PC-3 (cell line): ENCODE data around the gene RAPGEF4. TPM values are rescaled to one million over a fixed set of nuclear protein-coding genes. Genes with fewer than 3 reads are reported as not detected.

Experiments used
- ATAC-seq: fragments of 200-7000 bp; cut with Tn5 transposase; 2 replicates; pipeline ENCODE4 v1.9.1; 2020; ENCODE audit warnings: mild to moderate bottlenecking, moderate library complexity
- BruUV-seq: library from RNA; stranded (reverse); fragments of 400-500 nt; replicated peaks from 2 replicates; lab custom pipeline; 2021; lab: Mats Ljungman, UMichigan
- CTCF ChIA-PET: fragments of 300-600 bp; sonication (Branson Sonifier 250); formaldehyde crosslinking; loops from one replicate; lab custom pipeline; 2022; ENCODE audit warnings: antibody characterized with exemption; lab: Charles Lee
- POLR2A ChIA-PET: fragments of 300-600 bp; sonication (Branson Sonifier 250); formaldehyde crosslinking; loops from one replicate; lab custom pipeline; 2022; ENCODE audit warnings: antibody characterized with exemption; ENCODE audit not compliant: unreplicated experiment; lab: Charles Lee
- DNase-seq: peaks from one replicate; pipeline ENCODE4 v3.0.0-alpha.2; 2015
- H2AFZ ChIP-seq: fragments of 300-600 bp; sonication (generic); 2 replicates; pipeline ENCODE4 v1.6.0; 2016; ENCODE audit warnings: antibody characterized with exemption, low read length
- H3F3A ChIP-seq: fragments of 300-600 bp; sonication (generic); one replicate; pipeline ENCODE4 v1.6.0; 2017; ENCODE audit warnings: antibody characterized with exemption, low read length, control low read depth, mild to moderate bottlenecking; ENCODE audit not compliant: unreplicated experiment
- H3K27ac ChIP-seq: fragments of 300-600 bp; sonication (generic); 2 replicates; pipeline ENCODE4 v1.5.1; 2016; ENCODE audit warnings: mild to moderate bottlenecking, low read length
- H3K27me3 ChIP-seq: fragments of 300-600 bp; sonication (generic); 2 replicates; pipeline ENCODE4 v1.6.1; 2016; ENCODE audit warnings: low read length, mixed read lengths
- H3K36me3 ChIP-seq: fragments of 300-600 bp; sonication (generic); 2 replicates; pipeline ENCODE4 v1.6.1; 2016; ENCODE audit warnings: low read depth, mixed run types, low read length, mixed read lengths
- H3K4me1 ChIP-seq: fragments of 300-600 bp; sonication (generic); 2 replicates; pipeline ENCODE4 v1.5.1; 2016; ENCODE audit warnings: low read length; ENCODE audit not compliant: insufficient read depth
- H3K4me2 ChIP-seq: fragments of 300-600 bp; sonication (generic); 2 replicates; pipeline ENCODE4 v1.6.0; 2016; ENCODE audit warnings: low read length
- H3K4me3 ChIP-seq: fragments of 300-600 bp; sonication (generic); 2 replicates; pipeline ENCODE4 v1.5.1; 2016; ENCODE audit warnings: mild to moderate bottlenecking, low read length, mixed read lengths
- H3K79me2 ChIP-seq: fragments of 300-600 bp; sonication (generic); 2 replicates; pipeline ENCODE4 v1.6.1; 2017; ENCODE audit warnings: low read length, mixed read lengths
- H3K9ac ChIP-seq: fragments of 300-600 bp; sonication (generic); 2 replicates; pipeline ENCODE4 v1.6.0; 2016; ENCODE audit warnings: mild to moderate bottlenecking, low read length
- H3K9me2 ChIP-seq: fragments of 300-600 bp; sonication (generic); replicated peaks from 2 replicates; pipeline ENCODE4 v1.6.1; 2016; ENCODE audit warnings: mixed run types, low read length, mixed read lengths
- H3K9me3 ChIP-seq: fragments of 300-600 bp; sonication (generic); 2 replicates; pipeline ENCODE4 v1.6.1; 2016; ENCODE audit warnings: low read length, mixed read lengths
- H4K20me1 ChIP-seq: fragments of 300-600 bp; sonication (generic); 2 replicates; pipeline ENCODE4 v1.6.1; 2016; ENCODE audit warnings: low read length, mixed read lengths
- EZH2 ChIP-seq: fragments of 300-600 bp; sonication (generic); IDR thresholded peaks from one replicate; pipeline ENCODE4 v1.6.1; 2017; ENCODE audit warnings: antibody characterized with exemption, mild to moderate bottlenecking, low read length; ENCODE audit not compliant: unreplicated experiment
- EZH2phosphoT487 ChIP-seq: fragments of 300-600 bp; sonication (generic); IDR thresholded peaks from 2 replicates; pipeline ENCODE4 v1.6.1; 2018; ENCODE audit warnings: mild to moderate bottlenecking, antibody characterized with exemption, low read length, borderline replicate concordance
- intact Hi-C: fragments of 100-400 bp; cut with micrococcal nuclease; formaldehyde crosslinking; loops from 2 replicates; pipeline ENCODE4 v1.9.0; 2023
- total RNA-seq: library from RNA; depleted of rRNA; stranded (reverse); fragments of >200 nt; gene quantifications from 2 replicates; pipeline ENCODE4 v1.2.3, GENCODE V29; 2014
- TF ChIP-seq, protein P1 (sequence below): fragments of 300-600 bp; sonication (generic); conservative IDR thresholded peaks from 2 replicates; pipeline ENCODE4 v1.5.1; 2017; ENCODE audit warnings: antibody characterized with exemption, low read depth, mild to moderate bottlenecking, low read length

RAPGEF4 gene
- total RNA-seq, 1 experiment from 2014 or later = 0.87 TPM

DNA sequence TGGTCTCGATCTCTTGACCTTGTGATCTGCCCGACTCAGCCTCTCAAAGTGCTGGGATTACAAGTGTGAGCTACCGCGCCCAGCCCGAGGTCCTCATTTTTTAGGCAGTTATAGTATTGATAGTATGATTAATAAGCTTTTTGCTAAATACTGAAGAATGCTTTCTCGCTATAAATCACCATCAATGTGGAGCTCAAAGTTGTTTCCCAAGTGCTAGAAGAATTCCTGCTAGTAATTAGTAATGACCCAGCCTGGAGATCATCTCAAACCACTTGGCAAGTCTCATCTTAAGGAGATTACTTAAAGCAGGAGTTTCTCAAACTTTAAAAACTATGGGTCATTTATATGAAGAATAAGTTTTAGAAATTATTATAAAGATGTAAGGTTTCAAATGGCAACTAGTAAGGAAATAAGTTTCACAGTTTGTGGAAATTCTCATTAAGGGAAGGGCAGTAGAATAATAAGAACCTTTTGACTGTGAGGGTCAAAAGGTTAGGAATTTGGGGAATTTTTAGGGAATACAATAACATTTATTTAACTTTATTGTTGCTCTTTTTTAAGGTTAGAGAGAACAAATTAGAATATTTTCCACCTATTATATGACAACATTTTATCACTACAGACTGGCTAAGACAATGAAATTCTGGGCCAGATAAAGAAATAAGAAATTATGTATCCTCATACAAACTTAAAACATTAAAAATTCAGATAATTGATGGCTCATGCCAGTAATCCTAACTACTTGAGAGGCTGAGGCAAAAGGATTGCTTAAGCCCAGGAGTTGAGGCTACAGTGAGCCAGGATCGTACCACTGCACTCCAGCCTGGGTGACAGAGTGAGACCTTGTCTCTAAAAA is 191.4 kb downstream of the RAPGEF4 start:
- Histone ChIP-seq H3K9ac (no peak overlapping the region), H4K20me1 (no peaks in the 10 kb centered on the region), H3K27me3 (no peaks in the 10 kb centered on the region), H3K9me2 (no peaks in the 10 kb centered on the region), H2AFZ (no peak overlapping the region), H3F3A (no peaks in the 10 kb centered on the region), H3K36me3 (no peaks in the 10 kb centered on the region), H3K27ac (no peak overlapping the region), H3K9me3 (no peaks in the 10 kb centered on the region), H3K4me3 (no peak overlapping the region), H3K79me2 (no peaks in the 10 kb centered on the region), H3K4me2 (no peak overlapping the region), H3K4me1 (peaks cover 21% of the 10 kb centered on the region)
- no TSS peak for BruUV-seq
- CTCF ChIA-PET = interaction anchor here (0.6 kb wide), 1 partner anchor 61 kb away, joined by 5 read pairs; no protein-coding TSS in a partner anchor
- no peak for DNase-seq
- ATAC-seq = no peak
- TF ChIP-seq, protein P1, sequence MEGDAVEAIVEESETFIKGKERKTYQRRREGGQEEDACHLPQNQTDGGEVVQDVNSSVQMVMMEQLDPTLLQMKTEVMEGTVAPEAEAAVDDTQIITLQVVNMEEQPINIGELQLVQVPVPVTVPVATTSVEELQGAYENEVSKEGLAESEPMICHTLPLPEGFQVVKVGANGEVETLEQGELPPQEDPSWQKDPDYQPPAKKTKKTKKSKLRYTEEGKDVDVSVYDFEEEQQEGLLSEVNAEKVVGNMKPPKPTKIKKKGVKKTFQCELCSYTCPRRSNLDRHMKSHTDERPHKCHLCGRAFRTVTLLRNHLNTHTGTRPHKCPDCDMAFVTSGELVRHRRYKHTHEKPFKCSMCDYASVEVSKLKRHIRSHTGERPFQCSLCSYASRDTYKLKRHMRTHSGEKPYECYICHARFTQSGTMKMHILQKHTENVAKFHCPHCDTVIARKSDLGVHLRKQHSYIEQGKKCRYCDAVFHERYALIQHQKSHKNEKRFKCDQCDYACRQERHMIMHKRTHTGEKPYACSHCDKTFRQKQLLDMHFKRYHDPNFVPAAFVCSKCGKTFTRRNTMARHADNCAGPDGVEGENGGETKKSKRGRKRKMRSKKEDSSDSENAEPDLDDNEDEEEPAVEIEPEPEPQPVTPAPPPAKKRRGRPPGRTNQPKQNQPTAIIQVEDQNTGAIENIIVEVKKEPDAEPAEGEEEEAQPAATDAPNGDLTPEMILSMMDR = no peak
- TF ChIP-seq EZH2 (no peak), EZH2phosphoT487 (no peak)
- POLR2A ChIA-PET = no interaction called here
- intact Hi-C loops = no loop called here

DNA sequence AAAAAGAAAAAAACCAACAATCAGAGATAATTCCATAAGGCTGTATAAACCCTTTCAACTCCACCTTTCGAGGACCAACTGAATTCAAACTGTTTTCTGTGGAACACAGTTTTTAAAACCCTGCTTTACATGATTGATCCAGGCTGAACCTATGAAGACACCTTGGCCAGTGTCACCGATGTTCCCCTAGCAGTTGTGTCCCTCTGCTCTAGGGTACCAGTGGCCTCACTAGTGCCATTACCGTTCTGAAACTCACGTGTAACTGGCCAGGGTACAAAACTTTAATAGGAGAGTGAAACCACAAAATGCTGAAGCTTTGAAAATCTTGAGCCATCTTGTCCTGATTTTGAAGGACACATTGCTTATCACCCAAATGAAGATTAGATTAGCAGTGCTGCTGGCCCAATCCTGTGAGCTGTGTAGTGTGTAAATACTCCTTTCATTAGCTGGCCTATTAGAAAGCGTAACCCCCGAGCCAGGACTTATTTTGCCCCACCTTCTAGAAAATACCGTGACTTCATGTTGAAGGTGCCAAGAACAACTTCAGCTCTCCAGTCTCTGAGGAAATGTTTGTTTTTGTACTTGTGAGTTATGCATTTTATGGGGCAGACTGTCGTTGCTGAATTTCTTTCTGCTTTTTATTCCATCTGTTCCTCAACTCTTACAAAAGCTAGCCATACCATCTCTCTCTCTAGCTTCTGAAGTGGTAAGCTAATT is 192.2 kb downstream of the RAPGEF4 start:
- ChIA-PET POLR2A (interaction anchor here (0.7 kb wide), 1 partner anchor 67 kb away, joined by 5 read pairs; no protein-coding TSS in a partner anchor), CTCF (interaction anchor here (0.6 kb wide), 1 partner anchor 16 kb away, joined by 4 read pairs; no protein-coding TSS in a partner anchor)
- no peak overlapping the region for H3K9ac ChIP-seq
- no peak for DNase-seq
- H3K79me2 ChIP-seq = no peaks in the 10 kb centered on the region
- H3K4me3 ChIP-seq = no peak overlapping the region
- H4K20me1 ChIP-seq = no peaks in the 10 kb centered on the region
- no peaks in the 10 kb centered on the region for H3K27me3 ChIP-seq
- H2AFZ ChIP-seq = no peak overlapping the region
- no peaks in the 10 kb centered on the region for H3F3A ChIP-seq
- intact Hi-C loops = no loop called here
- ATAC-seq = no peak
- H3K9me2 ChIP-seq = no peaks in the 10 kb centered on the region
- no TSS peak for BruUV-seq
- H3K4me1 ChIP-seq = peaks cover 21% of the 10 kb centered on the region
- H3K27ac ChIP-seq = no peak overlapping the region
- H3K9me3 ChIP-seq = no peaks in the 10 kb centered on the region
- TF ChIP-seq EZH2phosphoT487 = no peak
- TF ChIP-seq, protein P1 = no peak
- TF ChIP-seq EZH2 = no peak
- no peak overlapping the region for H3K4me2 ChIP-seq
- H3K36me3 ChIP-seq = no peaks in the 10 kb centered on the region
